ENCODE data around the gene IQCE.

IQCE gene

DNA sequence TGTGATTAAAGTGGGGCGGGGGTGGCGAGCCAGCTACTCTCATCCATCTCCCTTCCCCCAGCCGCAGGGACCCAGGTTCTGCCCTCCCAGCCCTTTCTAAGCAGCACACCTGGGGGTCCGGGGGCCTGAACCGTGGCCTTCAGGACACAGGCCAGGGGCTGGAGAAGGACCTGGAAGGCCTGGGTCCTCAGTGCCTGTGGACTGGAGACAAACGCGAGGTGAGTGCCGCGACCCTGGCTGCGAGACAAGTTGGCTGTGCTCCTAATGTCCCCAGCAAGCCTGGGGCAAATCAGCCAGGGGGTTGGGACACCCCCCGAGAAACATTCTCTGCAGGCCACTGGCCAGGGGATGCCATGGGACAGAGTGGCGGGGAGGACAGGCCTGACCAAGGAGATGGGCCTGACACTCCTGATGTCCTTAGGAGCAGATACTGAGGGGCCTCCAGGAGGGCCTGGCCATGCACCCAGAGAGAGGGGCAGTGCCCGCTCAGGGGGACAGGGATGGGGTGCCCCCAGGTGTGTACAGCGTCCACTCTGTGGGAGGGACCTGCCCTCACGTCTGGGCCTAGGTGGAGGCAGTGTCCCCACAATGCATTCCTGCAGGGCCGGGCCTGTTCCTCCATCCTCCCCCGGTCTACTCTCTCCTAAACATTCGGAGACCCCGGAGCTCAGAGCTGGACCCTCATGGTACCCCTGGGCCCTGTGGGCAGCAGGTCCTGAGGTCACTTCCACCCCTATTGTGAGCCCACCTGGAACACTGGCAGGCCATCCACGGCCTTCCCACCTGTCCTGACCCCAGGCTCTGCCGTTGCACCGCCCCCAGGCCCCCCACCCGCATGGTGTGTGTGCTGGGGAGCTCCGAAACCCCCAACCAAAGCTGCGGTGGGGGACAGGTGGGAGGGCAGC lies 16.5 kb upstream of the IQCE start:
- Histone ChIP-seq H4K91ac (ENCODE audit: low read length) (no peak overlapping the region), H4K8ac (ENCODE audit: low read length) (no peak overlapping the region), H2BK12ac (ENCODE audit: low read length in 2 of 2) (no peak overlapping the region), H3K9ac (ENCODE audit: low read length) (no peak overlapping the region), H3K18ac (ENCODE audit: low read depth in 1 of 2, low read length in 2 of 2) (no peak overlapping the region), H3K4ac (ENCODE audit: low read depth in 1 of 2, low read length in 2 of 2) (no peak overlapping the region), H3K79me1 (replicated peaks; ENCODE audit: low read length, poor library complexity, severe bottlenecking) (peaks cover 6% of the 10 kb centered on the region), H3K14ac (ENCODE audit: low read length in 2 of 2) (no peak overlapping the region), H3K36me3 (ENCODE audit: control insufficient read depth in 1 of 2, insufficient read depth in 2 of 2, low read depth in 1 of 2, low read length in 2 of 2) (peaks cover 63 to 88% of the 10 kb centered on the region in 2 experiments), H3K23ac (ENCODE audit: low read length in 2 of 2) (no peak overlapping the region), H3K4me3 (ENCODE audit: insufficient read depth in 1 of 2, low read depth in 1 of 2, low read length in 2 of 2) (no peak overlapping the region), H2AFZ (ENCODE audit: low read depth, low read length) (no peak overlapping the region), H2AK5ac (ENCODE audit: low read length, severe bottlenecking) (no peak overlapping the region), H3K27ac (ENCODE audit: low read length, poor library complexity, severe bottlenecking) (no peak overlapping the region), H3K4me2 (ENCODE audit: low read length, poor library complexity, severe bottlenecking) (no peak overlapping the region), H2BK15ac (ENCODE audit: low read depth, poor library complexity, severe bottlenecking) (no peak overlapping the region), H3K9me3 (ENCODE audit: control insufficient read depth, low read length) (no peaks in the 10 kb centered on the region), H2BK5ac (ENCODE audit: low read depth, low read length, poor library complexity, severe bottlenecking) (no peak overlapping the region), H3K27me3 (ENCODE audit: control insufficient read depth in 1 of 2, insufficient read depth in 1 of 2, low read length in 2 of 2) (no peaks in the 10 kb centered on the region), H3K4me1 (ENCODE audit: control insufficient read depth, insufficient read depth, low read depth, low read length) (peaks cover 7% of the 10 kb centered on the region), H2BK120ac (ENCODE audit: low read depth, low read length) (no peak overlapping the region)
- 96% methylated on average over 25 of the region's 25 CpGs for WGBS
- no peak for DNase-seq

DNA sequence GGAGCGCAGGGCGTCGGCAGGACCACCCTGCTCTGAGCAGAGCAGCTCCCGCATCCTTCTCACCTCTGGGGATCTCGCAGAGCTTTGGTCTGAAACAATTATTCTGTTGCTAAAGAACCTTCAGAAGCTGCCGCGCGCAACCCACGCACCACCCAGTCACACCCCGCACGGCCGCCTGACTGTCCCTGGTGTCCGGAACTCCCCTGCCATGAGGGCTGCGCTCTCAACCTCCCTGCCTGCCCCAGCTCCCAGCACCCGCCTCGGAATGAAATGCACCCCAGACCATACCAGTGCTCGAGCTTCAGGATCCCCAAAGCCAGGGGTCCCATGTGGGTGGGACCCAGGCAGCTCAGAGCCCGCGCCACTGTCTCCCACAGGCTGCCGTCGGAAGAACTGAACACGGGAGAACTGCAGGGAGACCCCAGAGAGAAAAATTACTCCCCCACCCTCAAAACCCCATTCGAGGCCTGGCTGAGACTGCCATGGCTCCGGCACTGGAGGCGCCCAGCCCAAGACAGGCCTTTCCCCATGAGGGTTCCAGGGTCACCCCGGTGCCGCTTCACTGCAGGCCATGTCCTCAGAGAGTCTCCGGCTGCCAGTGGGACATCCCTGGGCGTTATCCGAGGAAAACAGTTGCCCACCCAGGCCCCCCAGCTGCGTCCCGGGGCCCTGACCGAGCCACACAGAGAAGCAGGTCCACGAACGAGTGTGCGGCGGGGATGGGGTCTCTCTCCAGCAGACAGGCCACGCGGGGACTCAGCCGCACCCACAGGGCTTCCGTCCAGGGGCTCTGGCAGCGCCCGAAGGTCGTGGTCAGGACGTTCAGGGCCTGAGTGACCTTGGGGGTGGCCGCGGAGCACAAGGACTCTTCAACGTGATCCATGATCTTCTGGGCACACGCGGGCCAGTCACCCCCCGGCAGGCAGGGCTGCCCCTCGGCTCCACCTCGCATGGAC lies 15.6 kb upstream of the IQCE start:
- Histone ChIP-seq H2AK5ac (ENCODE audit: low read length, severe bottlenecking) (no peak overlapping the region), H2AFZ (ENCODE audit: low read depth, low read length) (no peak overlapping the region), H3K36me3 (ENCODE audit: control insufficient read depth in 1 of 2, insufficient read depth in 2 of 2, low read depth in 1 of 2, low read length in 2 of 2) (peaks cover 66 to 87% of the 10 kb centered on the region in 2 experiments), H4K91ac (ENCODE audit: low read length) (no peak overlapping the region), H3K79me1 (replicated peaks; ENCODE audit: low read length, poor library complexity, severe bottlenecking) (peaks cover 14% of the 10 kb centered on the region), H4K8ac (ENCODE audit: low read length) (no peak overlapping the region), H2BK12ac (ENCODE audit: low read length in 2 of 2) (no peak overlapping the region), H3K18ac (ENCODE audit: low read depth in 1 of 2, low read length in 2 of 2) (no peak overlapping the region), H3K9me3 (ENCODE audit: control insufficient read depth, low read length) (no peaks in the 10 kb centered on the region), H3K4me2 (ENCODE audit: low read length, poor library complexity, severe bottlenecking) (no peak overlapping the region), H3K4me1 (ENCODE audit: control insufficient read depth, insufficient read depth, low read depth, low read length) (peaks cover 7% of the 10 kb centered on the region), H3K9ac (ENCODE audit: low read length) (no peak overlapping the region), H3K4me3 (ENCODE audit: insufficient read depth in 1 of 2, low read depth in 1 of 2, low read length in 2 of 2) (no peak overlapping the region), H3K27me3 (ENCODE audit: control insufficient read depth in 1 of 2, insufficient read depth in 1 of 2, low read length in 2 of 2) (no peaks in the 10 kb centered on the region), H3K4ac (ENCODE audit: low read depth in 1 of 2, low read length in 2 of 2) (no peak overlapping the region), H3K23ac (ENCODE audit: low read length in 2 of 2) (no peak overlapping the region), H2BK120ac (ENCODE audit: low read depth, low read length) (no peak overlapping the region), H2BK5ac (ENCODE audit: low read depth, low read length, poor library complexity, severe bottlenecking) (no peak overlapping the region), H2BK15ac (ENCODE audit: low read depth, poor library complexity, severe bottlenecking) (peak overlapping the region; percentile 31), H3K27ac (ENCODE audit: low read length, poor library complexity, severe bottlenecking) (no peak overlapping the region), H3K14ac (ENCODE audit: low read length in 2 of 2) (no peak overlapping the region)
- WGBS = 94% methylated on average over 50 of the region's 53 CpGs
- no peak for DNase-seq

- Histone ChIP-seq H3K18ac (ENCODE audit: low read depth in 1 of 2, low read length in 2 of 2) (no peak overlapping the region), H3K14ac (ENCODE audit: low read length in 2 of 2) (no peak overlapping the region), H3K27me3 (ENCODE audit: control insufficient read depth in 1 of 2, insufficient read depth in 1 of 2, low read length in 2 of 2) (no peaks in the 10 kb centered on the region), H2BK5ac (ENCODE audit: low read depth, low read length, poor library complexity, severe bottlenecking) (no peak overlapping the region), H3K27ac (ENCODE audit: low read length, poor library complexity, severe bottlenecking) (no peak overlapping the region), H3K79me1 (replicated peaks; ENCODE audit: low read length, poor library complexity, severe bottlenecking) (peaks cover 17% of the 10 kb centered on the region), H2BK12ac (ENCODE audit: low read length in 2 of 2) (no peak overlapping the region), H3K4me2 (ENCODE audit: low read length, poor library complexity, severe bottlenecking) (no peak overlapping the region), H3K9ac (ENCODE audit: low read length) (no peak overlapping the region), H2AK5ac (ENCODE audit: low read length, severe bottlenecking) (no peak overlapping the region), H4K91ac (ENCODE audit: low read length) (no peak overlapping the region), H2BK120ac (ENCODE audit: low read depth, low read length) (no peak overlapping the region), H3K9me3 (ENCODE audit: control insufficient read depth, low read length) (no peaks in the 10 kb centered on the region), H3K4me1 (ENCODE audit: control insufficient read depth, insufficient read depth, low read depth, low read length) (peaks cover 3% of the 10 kb centered on the region), H3K4me3 (ENCODE audit: insufficient read depth in 1 of 2, low read depth in 1 of 2, low read length in 2 of 2) (no peak overlapping the region), H3K36me3 (ENCODE audit: control insufficient read depth in 1 of 2, insufficient read depth in 2 of 2, low read depth in 1 of 2, low read length in 2 of 2) (peaks cover 64 to 80% of the 10 kb centered on the region in 2 experiments), H4K8ac (ENCODE audit: low read length) (no peak overlapping the region), H2AFZ (ENCODE audit: low read depth, low read length) (no peak overlapping the region), H2BK15ac (ENCODE audit: low read depth, poor library complexity, severe bottlenecking) (no peak overlapping the region), H3K23ac (ENCODE audit: low read length in 2 of 2) (no peak overlapping the region), H3K4ac (ENCODE audit: low read depth in 1 of 2, low read length in 2 of 2) (no peak overlapping the region)
- 98% methylated on average over 21 of the region's 23 CpGs for WGBS
- no peak for DNase-seq
These were observed 14.1 kb upstream of the IQCE start for GRCh38 chr7:2544541-2545188.
